Measurements from ENCODE around the gene VAMP2. TPM values are rescaled to one million over a fixed set of nuclear protein-coding genes. Genes with fewer than 3 reads are reported as not detected.

The VAMP2 gene
- total and polyA plus RNA-seq, 9 of the 15 experiments (the other 6 are each of a cell fraction or from before 2014, with no cell fraction given): 2.3 to 31.8 (median 6.0) TPM

- no peak for TF ChIP-seq MGA (IDR thresholded peaks at IDR 0.05)
- no peak for TF ChIP-seq ZNF518B (CRISPR knock-in tag; IDR thresholded peaks at IDR 0.05)
- TF ChIP-seq GTF2E2 (tag; IDR thresholded peaks at IDR 0.05): no peak
- peak; percentile 58 for TF ChIP-seq RBBP5 (IDR thresholded peaks at IDR 0.05; ENCODE audit: borderline replicate concordance, insufficient read depth, low read length, poor library complexity, severe bottlenecking)
- no peak for TF ChIP-seq SIN3B (IDR thresholded peaks at IDR 0.05; ENCODE audit: low read depth)
- no peak for TF ChIP-seq FOXA3 (CRISPR knock-in tag; conservative IDR thresholded peaks at IDR 0.05 in 1 of 2, IDR thresholded peaks at IDR 0.05 in 1 of 2)
- TF ChIP-seq GABPA (tag; conservative IDR thresholded peaks at IDR 0.05; ENCODE audit: low read depth): 0 out of 2 replicates have a peak, but pooled peaks have one; percentile 18
- no peak for TF ChIP-seq ARID2 (IDR thresholded peaks at IDR 0.05)
- no peak for TF ChIP-seq CBX1 (IDR thresholded peaks at IDR 0.05; ENCODE audit: low read depth)
- TF ChIP-seq TCF7 (IDR thresholded peaks at IDR 0.05; ENCODE audit: borderline replicate concordance): peak; percentile 65; the same call in 1 of the 2 replicates
- TF ChIP-seq PCBP1 (IDR thresholded peaks at IDR 0.05; ENCODE audit: low read depth, low read length, poor library complexity, severe bottlenecking): no peak
Measured at GRCh38 chr17:8163978-8164814, 1.4 kb upstream of the VAMP2 start (continued).
